OCI-LY7 (cell line): ENCODE data around the gene ZKSCAN4. TPM values are rescaled to one million over a fixed set of nuclear protein-coding genes. Genes with fewer than 3 reads are reported as not detected.

Experiments
- BruUV-seq: library from RNA; stranded (reverse); fragments of 400-500 nt; replicated peaks from 2 replicates; lab custom pipeline; 2021; lab: Mats Ljungman, UMichigan
- CTCF ChIA-PET: fragments of 300-600 bp; sonication (Branson Sonifier 250); formaldehyde crosslinking; loops from one replicate; lab custom pipeline; 2022; ENCODE audit warnings: antibody characterized with exemption; ENCODE audit not compliant: unreplicated experiment; lab: Charles Lee
- POLR2A ChIA-PET: fragments of 300-600 bp; sonication (Branson Sonifier 250); formaldehyde crosslinking; loops from one replicate; lab custom pipeline; 2022; ENCODE audit warnings: antibody characterized with exemption; lab: Charles Lee
- DNase-seq: peaks from one replicate; pipeline ENCODE4 v3.0.0-alpha.2; 2015; ENCODE audit warnings: low spot score
- H2AFZ ChIP-seq: fragments of 200-600 bp; sonication (generic), shearing (Covaris generic); 2 replicates; pipeline ENCODE4 v1.6.1; 2014; ENCODE audit warnings: mild to moderate bottlenecking, antibody characterized with exemption, low read length, moderate library complexity
- H3K27ac ChIP-seq: fragments of 200-600 bp; sonication (generic); 2 replicates; pipeline ENCODE4 v1.5.1; 2014; ENCODE audit warnings: mixed run types, low read depth, mild to moderate bottlenecking, moderate library complexity, low read length, inconsistent platforms; ENCODE audit not compliant: poor library complexity, severe bottlenecking
- H3K36me3 ChIP-seq: fragments of 200-600 bp; sonication (generic); 2 replicates; pipeline ENCODE4 v1.6.1; 2014; ENCODE audit warnings: mild to moderate bottlenecking, antibody characterized with exemption, low read length, moderate library complexity, mixed read lengths; ENCODE audit not compliant: insufficient read depth
- H3K4me1 ChIP-seq: fragments of 200-600 bp; sonication (generic); 2 replicates; pipeline ENCODE4 v1.5.1; 2014; ENCODE audit warnings: mild to moderate bottlenecking, low read length; ENCODE audit not compliant: insufficient read depth, poor library complexity, severe bottlenecking
- H3K4me2 ChIP-seq: fragments of 200-600 bp; sonication (generic); 2 replicates; pipeline ENCODE4 v1.6.1; 2014; ENCODE audit warnings: mild to moderate bottlenecking, low read length
- H3K4me3 ChIP-seq: fragments of 200-600 bp; sonication (generic); 2 replicates; pipeline ENCODE4 v1.5.1; 2014; ENCODE audit warnings: mild to moderate bottlenecking, low read depth, low read length; ENCODE audit not compliant: poor library complexity, severe bottlenecking
- H3K79me2 ChIP-seq: fragments of 200-600 bp; sonication (generic); 2 replicates; pipeline ENCODE4 v1.6.1; 2016; ENCODE audit warnings: low read depth, mild to moderate bottlenecking, low read length, moderate library complexity, mixed read lengths; ENCODE audit not compliant: insufficient read depth
- H3K9me2 ChIP-seq: fragments of 200-600 bp; sonication (generic); 2 replicates; pipeline ENCODE4 v1.6.1; 2016; ENCODE audit warnings: mild to moderate bottlenecking, low read length, mixed read lengths; ENCODE audit not compliant: insufficient read depth
- H3K9me3 ChIP-seq: fragments of 200-600 bp; sonication (generic); 2 replicates; pipeline ENCODE4 v1.6.1; 2014; ENCODE audit warnings: mild to moderate bottlenecking, mixed run types, low read length, mixed read lengths
- H4K20me1 ChIP-seq: fragments of 200-600 bp; sonication (generic); 2 replicates; pipeline ENCODE4 v1.6.1; 2014; ENCODE audit warnings: mild to moderate bottlenecking, antibody characterized with exemption, low read length, moderate library complexity, mixed read lengths; ENCODE audit not compliant: insufficient read depth
- EZH2phosphoT487 ChIP-seq: fragments of 200-600 bp; sonication (generic); IDR thresholded peaks from 2 replicates; pipeline ENCODE4 v1.6.1; 2018; ENCODE audit warnings: low read depth, borderline replicate concordance, mild to moderate bottlenecking, mixed run types, antibody characterized with exemption, low read length, moderate library complexity, mixed read lengths
- intact Hi-C: fragments of 100-400 bp; cut with micrococcal nuclease; formaldehyde crosslinking; loops from one replicate; pipeline ENCODE4 v1.10.0; 2022; ENCODE audit not compliant: unreplicated experiment
- total RNA-seq, 2 experiments: library from RNA; depleted of rRNA in 1 of 2; stranded (reverse); fragments of >200 nt in 1 of 2; shearing (Covaris generic) in 1 of 2; gene quantifications; 2 replicates each; pipeline ENCODE4 v1.2.3, GENCODE V29; 2014 to 2022
- TF ChIP-seq, protein P1 (sequence below): fragments of 200-600 bp; sonication (generic); conservative IDR thresholded peaks from 2 replicates; pipeline ENCODE4 v1.5.1; 2014; ENCODE audit warnings: mild to moderate bottlenecking, antibody characterized with exemption, low read length, moderate library complexity, mixed read lengths

Gene ZKSCAN4
- total RNA-seq, 2 experiments from 2014 or later: 6.9 to 7.9 TPM

DNA sequence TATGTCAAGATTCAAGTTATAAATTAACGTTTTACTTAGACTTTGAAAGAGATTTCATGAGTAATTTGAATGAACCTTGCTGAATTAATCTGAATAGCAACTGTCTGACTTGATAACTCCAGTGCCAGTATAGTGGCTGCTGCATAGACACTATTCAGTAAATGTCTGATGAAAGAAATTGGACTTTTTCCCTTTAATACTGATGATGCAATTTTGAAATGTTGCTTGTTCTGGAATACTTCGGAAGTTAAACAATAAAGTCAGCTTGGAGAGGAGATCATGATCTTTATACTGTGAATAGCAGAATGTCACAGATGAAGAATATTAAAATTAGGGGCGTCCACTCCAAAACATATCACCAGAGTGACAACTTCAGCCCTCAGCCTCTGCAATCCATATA is 25.7 kb upstream of the ZKSCAN4 start:
- H3K4me3 ChIP-seq: no peak overlapping the region
- peaks cover 7% of the 10 kb centered on the region for H3K4me1 ChIP-seq
- peaks cover 15% of the 10 kb centered on the region; the same call in 1 of the 2 replicates for H3K36me3 ChIP-seq
- H3K4me2 ChIP-seq: no peak overlapping the region
- no peak overlapping the region for H3K27ac ChIP-seq
- ChIA-PET CTCF (interaction anchor here (0.5 kb wide), 1 partner anchor 11 kb away, joined by 3 read pairs; no protein-coding TSS in a partner anchor), POLR2A (no interaction called here)
- no peaks in the 10 kb centered on the region for H3K9me2 ChIP-seq
- no peak for DNase-seq
- no peaks in the 10 kb centered on the region for H3K9me3 ChIP-seq
- H2AFZ ChIP-seq: no peak overlapping the region
- TF ChIP-seq, protein P1, sequence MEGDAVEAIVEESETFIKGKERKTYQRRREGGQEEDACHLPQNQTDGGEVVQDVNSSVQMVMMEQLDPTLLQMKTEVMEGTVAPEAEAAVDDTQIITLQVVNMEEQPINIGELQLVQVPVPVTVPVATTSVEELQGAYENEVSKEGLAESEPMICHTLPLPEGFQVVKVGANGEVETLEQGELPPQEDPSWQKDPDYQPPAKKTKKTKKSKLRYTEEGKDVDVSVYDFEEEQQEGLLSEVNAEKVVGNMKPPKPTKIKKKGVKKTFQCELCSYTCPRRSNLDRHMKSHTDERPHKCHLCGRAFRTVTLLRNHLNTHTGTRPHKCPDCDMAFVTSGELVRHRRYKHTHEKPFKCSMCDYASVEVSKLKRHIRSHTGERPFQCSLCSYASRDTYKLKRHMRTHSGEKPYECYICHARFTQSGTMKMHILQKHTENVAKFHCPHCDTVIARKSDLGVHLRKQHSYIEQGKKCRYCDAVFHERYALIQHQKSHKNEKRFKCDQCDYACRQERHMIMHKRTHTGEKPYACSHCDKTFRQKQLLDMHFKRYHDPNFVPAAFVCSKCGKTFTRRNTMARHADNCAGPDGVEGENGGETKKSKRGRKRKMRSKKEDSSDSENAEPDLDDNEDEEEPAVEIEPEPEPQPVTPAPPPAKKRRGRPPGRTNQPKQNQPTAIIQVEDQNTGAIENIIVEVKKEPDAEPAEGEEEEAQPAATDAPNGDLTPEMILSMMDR: no peak
- TF ChIP-seq EZH2phosphoT487: no peak
- intact Hi-C loops: no loop called here
- BruUV-seq: no TSS peak
- no peaks in the 10 kb centered on the region for H3K79me2 ChIP-seq
- no peaks in the 10 kb centered on the region for H4K20me1 ChIP-seq

DNA sequence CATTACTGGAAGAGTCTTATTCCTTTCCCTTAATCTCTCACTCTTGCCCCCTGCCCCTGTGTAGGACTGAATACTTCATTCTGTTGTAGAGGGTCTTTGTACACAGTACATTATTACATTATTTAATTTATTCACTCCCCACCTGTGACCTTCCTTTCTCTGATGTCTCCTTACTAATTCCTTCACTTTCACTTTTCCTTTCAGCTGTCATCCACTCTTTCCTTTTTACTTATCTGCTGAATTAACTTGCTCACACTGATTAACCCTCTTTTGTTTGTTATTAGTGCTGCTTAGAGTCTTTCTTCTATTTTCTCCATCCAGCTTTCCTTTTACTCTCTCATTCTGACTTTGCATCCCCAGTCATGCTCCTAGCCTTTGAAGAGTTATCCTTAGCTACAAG is 22.8 kb upstream of the ZKSCAN4 start:
- Histone ChIP-seq H3K9me3 (no peaks in the 10 kb centered on the region), H3K9me2 (no peaks in the 10 kb centered on the region), H3K79me2 (no peaks in the 10 kb centered on the region), H3K36me3 (peaks cover 16% of the 10 kb centered on the region; the same call in 1 of the 2 replicates), H3K27ac (no peak overlapping the region), H3K4me2 (no peak overlapping the region), H2AFZ (no peak overlapping the region), H3K4me3 (no peak overlapping the region), H3K4me1 (no peaks in the 10 kb centered on the region), H4K20me1 (no peaks in the 10 kb centered on the region)
- ChIA-PET POLR2A (interaction anchor here (1.4 to 2.2 kb wide), 2 partner anchors 19 to 22 kb away, joined by 4 to 9 read pairs; partner anchors contain the start of gene ZKSCAN4), CTCF (no interaction called here)
- intact Hi-C loops: no loop called here
- BruUV-seq: no TSS peak
- no peak for DNase-seq
- no peak for TF ChIP-seq EZH2phosphoT487
- TF ChIP-seq, protein P1: no peak

DNA sequence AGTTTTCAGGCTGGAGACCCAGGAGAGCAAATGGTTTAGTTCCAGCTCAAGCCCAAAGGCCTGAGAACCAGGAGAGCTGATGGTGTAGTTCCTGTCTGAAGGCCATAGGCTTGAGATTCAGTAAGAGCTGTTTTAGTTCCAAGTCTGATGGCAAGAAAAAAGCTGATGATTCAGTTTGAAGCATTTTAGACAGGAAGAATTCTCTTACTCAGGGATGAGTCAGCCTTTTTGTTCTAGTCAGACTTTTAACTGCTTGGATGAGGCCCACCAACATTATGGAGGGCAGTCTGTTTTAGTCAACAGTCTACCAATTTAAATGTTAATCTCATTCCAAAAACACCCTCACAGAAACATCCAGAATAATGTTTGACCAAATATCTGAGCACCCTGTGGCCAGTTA is 17.4 kb upstream of the ZKSCAN4 start:
- H3K9me3 ChIP-seq: no peaks in the 10 kb centered on the region
- TF ChIP-seq EZH2phosphoT487: no peak
- TF ChIP-seq, protein P1: no peak
- peaks cover 3% of the 10 kb centered on the region; the same call in 1 of the 2 replicates for H3K36me3 ChIP-seq
- H3K27ac ChIP-seq: no peak overlapping the region
- H3K4me2 ChIP-seq: no peak overlapping the region
- H3K4me3 ChIP-seq: no peak overlapping the region
- no peak for DNase-seq
- no peak overlapping the region for H2AFZ ChIP-seq
- ChIA-PET POLR2A (interaction anchor here (0.6 kb wide), 1 partner anchor 17 kb away, joined by 3 read pairs; the partner anchor contains the start of gene ZKSCAN4), CTCF (no interaction called here)
- peaks cover 16% of the 10 kb centered on the region for H3K4me1 ChIP-seq
- H4K20me1 ChIP-seq: no peaks in the 10 kb centered on the region
- no TSS peak for BruUV-seq
- H3K9me2 ChIP-seq: no peaks in the 10 kb centered on the region
- H3K79me2 ChIP-seq: no peaks in the 10 kb centered on the region
- intact Hi-C loops: no loop called here
